Heart right ventricle (tissue), 16 donors: ENCODE measurements around the gene TRIM15. TPM values are rescaled to one million over a fixed set of nuclear protein-coding genes. Genes with fewer than 3 reads are reported as not detected.
"Not testable (repeated sequence)": the region's sequence is repeated elsewhere in the genome, so short reads cannot be mapped to it uniquely, and the experiment has no call there.

Experiments
- ATAC-seq, 8 donors: fragments of 200-7000 bp; cut with Tn5 transposase; one replicate each; pipeline ENCODE4 v1.9.1; 2020; ENCODE audit warnings: mild to moderate bottlenecking in 8 of 8, moderate library complexity in 8 of 8, moderate number of reproducible peaks in 1 of 8
- DNase-seq, 2 donors: peaks; one replicate each; pipeline ENCODE4 v3.0.0-alpha.2; 2020
- H3K27ac ChIP-seq, 10 donors: fragments of 200-600 bp; sonication (generic) in 2 of 10; one replicate each; pipeline versions ENCODE4 v1.5.0 to v1.8.0; 2020 to 2022; ENCODE audit warnings: mild to moderate bottlenecking in 3 of 10
- H3K27me3 ChIP-seq, 7 donors: fragments of 200-600 bp; one replicate each; pipeline ENCODE4 v1.8.0; 2021 to 2022; ENCODE audit warnings: mild to moderate bottlenecking in 2 of 7
- H3K36me3 ChIP-seq, 9 donors: fragments of 200-600 bp; sonication (generic) in 1 of 9; one replicate each; pipeline versions ENCODE4 v1.5.0 to v1.8.0; 2020 to 2022; ENCODE audit warnings: mild to moderate bottlenecking in 2 of 9
- H3K4me1 ChIP-seq, 9 donors: fragments of 200-600 bp; sonication (generic) in 1 of 9; one replicate each; pipeline versions ENCODE4 v1.5.0 to v1.8.0; 2020 to 2022; ENCODE audit warnings: mild to moderate bottlenecking in 4 of 9
- H3K4me3 ChIP-seq, 10 donors: fragments of 200-600 bp; sonication (generic) in 2 of 10; one replicate each; pipeline versions ENCODE4 v1.5.0 to v1.8.0; 2020 to 2022; ENCODE audit warnings: mild to moderate bottlenecking in 7 of 10, moderate library complexity in 2 of 10
- H3K9me3 ChIP-seq, 11 donors: fragments of 200-600 bp in 10 of 11; sonication (generic) in 2 of 11; one replicate each; pipeline versions ENCODE4 v1.5.0 to v1.8.0; 2013 to 2022; ENCODE audit warnings: mild to moderate bottlenecking in 2 of 11, control low read depth in 1 of 11, moderate library complexity in 1 of 11
- CTCF ChIP-seq, 9 donors: fragments of 200-600 bp; sonication (generic) in 2 of 9; IDR thresholded peaks; one replicate each; pipeline versions ENCODE4 v1.5.0 to v1.8.0; 2021 to 2022; ENCODE audit warnings: antibody characterized with exemption in 9 of 9, mild to moderate bottlenecking in 5 of 9, moderate library complexity in 1 of 9
- WGBS, 2 donors: extraction: QIAGEN DNeasy Blood & Tissue Kit; methylation state at CpG; one replicate each; pipeline ENCODE4 v1.1.7; 2013; ENCODE audit warnings: inconsistent platforms in 1 of 2; 5-methylcytosine and 5-hydroxymethylcytosine counted together
- intact Hi-C, 10 donors: fragments of 100-400 bp; cut with DNase I; formaldehyde crosslinking; loops; one replicate each; pipeline versions ENCODE4 v1.11.1 to v1.14.2; 2022
- polyA plus RNA-seq, 2 donors: library from polyadenylated mRNA; stranded (reverse); fragments of 200-250 nt; gene quantifications; one replicate each; pipeline ENCODE4 v1.2.3, GENCODE V29; 2013
- total RNA-seq, 10 donors: library from RNA; stranded (reverse); fragmentation: NEBNext Ultra II Directional in 3 of 10; extraction: Animal tissue kit (Norgen Biotek cat#: 25700) in 3 of 10; gene quantifications; one replicate each; pipeline versions ENCODE4 v1.2.1 to v1.2.4, GENCODE V29; 2021 to 2023
- donor health status: Arrhythmogenic right ventricular cardiomyopathy.
- donor health status: ischemic (EF 13 %, LVEDD 7.1; RV severe dilation, severe dysfunction).
- donor health status: healthy with polysubstance abuse.
- donor health status: DM: no; HTN: yes; CAD: no.
- donor health status: DM: no; HTN: no; CAD: no.
- donor health status: ischemic (EF 25% LVEDD 6.9; RV normal size, moderate dysfunction).
- donor health status: ischemic (EF 25% LVEDD 5.7; RV mildly dilated, moderate dysfunction).
- donor health status: healthy.
- donor health status: DM: yes; HTN: yes; CAD: no.
- donor health status: Ischemic cardiomyopathy.
- donor health status: ischemic (EF 35%, LVEDD 5.7; RV mildly dilated, moderate dysfunction).
- donor health status: nonischemic (EF 11% LVEDD 7.7; RV severe dilation, severe dysfunction).
- donor health status: DM: yes; HTN: yes; CAD: no.
- donor health status: PGD.
- donor health status: ischemic (EF 29% LVEDD 5.4; RV normal size, mild dysfunction).
- donor health status: nonischemic (EF 23%, LVEDD 6.1; RV moderate dilation, normal function).

The TRIM15 gene
- total and polyA plus RNA-seq, 12 donors, result not detected

- peaks cover 10 to 96% (median 84%) of the 10 kb centered on the region in 7 donors for H3K27me3 ChIP-seq
- H3K27ac ChIP-seq, result no peak overlapping the region
- 83 to 88% methylated on average over 2 of the region's 2 CpGs for WGBS, 2 donors
- no peaks in the 10 kb centered on the region for H3K9me3 ChIP-seq
- no peaks in the 10 kb centered on the region for H3K36me3 ChIP-seq
- TF ChIP-seq CTCF (IDR thresholded peaks at IDR 0.05), result no peak
- H3K4me1 ChIP-seq, result peaks cover 0 to 17% (median 10%) of the 10 kb centered on the region in 9 donors
- ATAC-seq (no peak), DNase-seq (no peak)
- intact Hi-C loops, result loop anchor here in 7 of 10 donors (1.0 to 10.0 kb wide), 7 partner anchors 27 to 287 kb away; no protein-coding TSS in a partner anchor
- H3K4me3 ChIP-seq, result no peak overlapping the region
Observed at GRCh38 chr6:30131947-30132497, 31.3 kb upstream of the TRIM15 start.

- WGBS, 2 donors, result 73 to 78% methylated on average over 2 of the region's 2 CpGs
- no peak for TF ChIP-seq CTCF (IDR thresholded peaks at IDR 0.05)
- no peak for DNase-seq
- Histone ChIP-seq H3K27ac (no peak overlapping the region), H3K4me3 (no peak overlapping the region), H3K27me3 (peaks cover 0 to 85% (median 62%) of the 10 kb centered on the region in 7 donors), H3K9me3 (no peaks in the 10 kb centered on the region), H3K4me1 (peaks cover 0 to 5% (median 0%) of the 10 kb centered on the region in 9 donors), H3K36me3 (no peaks in the 10 kb centered on the region)
- intact Hi-C loops, result loop anchor here in 2 of 10 donors (10.0 kb wide), 2 partner anchors 120 to 290 kb away; no protein-coding TSS in a partner anchor
- ATAC-seq, result no peak
Observed at GRCh38 chr6:30135147-30135546, 28.2 kb upstream of the TRIM15 start.

GRCh38 chr6:30135757-30136156 is 27.6 kb upstream of the TRIM15 start, which contains the start of gene TRIM40:
TSS of gene TRIM40 (plus strand) at chr6:30136140. CDS start at chr6:30137037, 897 bp downstream.
- no peak for ATAC-seq
- H3K4me3 ChIP-seq, result no peak within 1 kb of the TSS
- peaks cover 0 to 4% (median 0%) of the 10 kb centered on the region in 9 donors for H3K4me1 ChIP-seq
- H3K27ac ChIP-seq, result no peak within 1 kb of the TSS
- no peak for DNase-seq
- intact Hi-C loops, result loop anchor here in 2 of 10 donors (10.0 kb wide), 2 partner anchors 121 to 291 kb away; no protein-coding TSS in a partner anchor
- 58 to 63% methylated on average over 4 of the region's 4 CpGs for WGBS, 2 donors
- TF ChIP-seq CTCF (IDR thresholded peaks at IDR 0.05), result no peak
- H3K36me3 ChIP-seq, result no peaks in the 10 kb centered on the region
- no peaks in the 10 kb centered on the region for H3K9me3 ChIP-seq
- peaks cover 0 to 81% (median 56%) of the 10 kb centered on the region in 7 donors for H3K27me3 ChIP-seq

- no peak for DNase-seq
- no peak for ATAC-seq
- no peak for TF ChIP-seq CTCF (IDR thresholded peaks at IDR 0.05)
- Histone ChIP-seq H3K36me3 (no peaks in the 10 kb centered on the region), H3K27me3 (peaks cover 0 to 79% (median 47%) of the 10 kb centered on the region in 7 donors), H3K27ac (no peak overlapping the region), H3K4me3 (no peak overlapping the region), H3K9me3 (no peaks in the 10 kb centered on the region), H3K4me1 (no peaks in the 10 kb centered on the region)
- 76 to 77% methylated on average over 11 of the region's 11 CpGs for WGBS, 2 donors
- intact Hi-C loops, result loop anchor here in 2 of 10 donors (10.0 kb wide), 2 partner anchors 122 to 292 kb away; no protein-coding TSS in a partner anchor
Observed at GRCh38 chr6:30136570-30137286, 26.6 kb upstream of the TRIM15 start.

GRCh38 chr6:30140240-30140639 is 23.1 kb upstream of the TRIM15 start:
- H3K4me3 ChIP-seq, H3K27ac ChIP-seq, intact Hi-C loops, H3K4me1 ChIP-seq, DNase-seq, H3K9me3 ChIP-seq, ATAC-seq, H3K36me3 ChIP-seq: not testable (repeated sequence)
- peaks cover 0 to 65% (median 31%) of the 10 kb centered on the region in 7 donors for H3K27me3 ChIP-seq
- 80 to 91% methylated on average over 8 of the region's 8 CpGs for WGBS, 2 donors
